HTR-8/SVneo (cell line): ENCODE measurements around the gene RTL1.
A peak's percentile ranks its signal among the peaks of the same experiment; 100 is the strongest.

Experiments used
- DNase-seq: peaks from one replicate; pipeline ENCODE4 v3.0.0; 2011; ENCODE audit warnings: low spot score, mixed read lengths; ENCODE audit not compliant: insufficient read length
- FAIRE-seq: peaks from 2 replicates; lab custom pipeline; 2011; peaks lifted over from hg19 to GRCh38; lab: Jason Lieb, UNC

Gene RTL1

GRCh38 chr14:100854435-100854834, 49.1 kb downstream of the RTL1 start:
- no peak for DNase-seq
- no peak for FAIRE-seq

- no peak for FAIRE-seq
- no peak for DNase-seq
These were observed 51.4 kb downstream of the RTL1 start for GRCh38 chr14:100851946-100852620.

- no peak for FAIRE-seq
These were observed 52.0 kb downstream of the RTL1 start for GRCh38 chr14:100851586-100851916.

GRCh38 chr14:100850841-100851585, 52.5 kb downstream of the RTL1 start:
- FAIRE-seq (no peak), DNase-seq (peak; percentile 39)

More at GRCh38 chr14:100851586-100851916, 52.0 kb downstream of the RTL1 start:
- DNase-seq: no peak

GRCh38 chr14:100849115-100849781, 54.3 kb downstream of the RTL1 start:
- FAIRE-seq (no peak), DNase-seq (peak; percentile 48)

- FAIRE-seq (no peak), DNase-seq (no peak)
These were observed 57.1 kb downstream of the RTL1 start for GRCh38 chr14:100846309-100846859.

GRCh38 chr14:100845341-100845740, 58.2 kb downstream of the RTL1 start:
- DNase-seq (no peak), FAIRE-seq (no peak)

- DNase-seq: no peak
These were observed 58.7 kb downstream of the RTL1 start for GRCh38 chr14:100844846-100845245.

GRCh38 chr14:100844421-100844820, 59.1 kb downstream of the RTL1 start:
- FAIRE-seq (no peak), DNase-seq (no peak)

More at GRCh38 chr14:100844846-100845245, 58.7 kb downstream of the RTL1 start:
- no peak for FAIRE-seq

- DNase-seq (no peak), FAIRE-seq (no peak)
These were observed 59.5 kb downstream of the RTL1 start for GRCh38 chr14:100844082-100844408.

GRCh38 chr14:100842799-100843198, 60.7 kb downstream of the RTL1 start:
- FAIRE-seq: no peak
- peak; percentile 29 for DNase-seq

- DNase-seq: no peak
- no peak for FAIRE-seq
These were observed 61.6 kb downstream of the RTL1 start for GRCh38 chr14:100841761-100842403.

- FAIRE-seq: no peak
These were observed 62.3 kb downstream of the RTL1 start for GRCh38 chr14:100841066-100841760.

GRCh38 chr14:100840286-100841065, 63.0 kb downstream of the RTL1 start:
- FAIRE-seq: no peak

More at GRCh38 chr14:100841066-100841760, 62.3 kb downstream of the RTL1 start:
- no peak for DNase-seq

GRCh38 chr14:100839681-100840111, 63.8 kb downstream of the RTL1 start:
- FAIRE-seq: no peak
- DNase-seq: no peak

More at GRCh38 chr14:100840286-100841065, 63.0 kb downstream of the RTL1 start:
- no peak for DNase-seq

GRCh38 chr14:100839315-100839585, 64.3 kb downstream of the RTL1 start:
- FAIRE-seq: no peak
- DNase-seq: no peak

GRCh38 chr14:100838493-100839314, 64.8 kb downstream of the RTL1 start:
- FAIRE-seq: peak; percentile 44
- no peak for DNase-seq

GRCh38 chr14:100837805-100838350, 65.6 kb downstream of the RTL1 start:
- no peak for DNase-seq
- no peak for FAIRE-seq
